ENCODE results near the gene MINDY4.

DNA sequence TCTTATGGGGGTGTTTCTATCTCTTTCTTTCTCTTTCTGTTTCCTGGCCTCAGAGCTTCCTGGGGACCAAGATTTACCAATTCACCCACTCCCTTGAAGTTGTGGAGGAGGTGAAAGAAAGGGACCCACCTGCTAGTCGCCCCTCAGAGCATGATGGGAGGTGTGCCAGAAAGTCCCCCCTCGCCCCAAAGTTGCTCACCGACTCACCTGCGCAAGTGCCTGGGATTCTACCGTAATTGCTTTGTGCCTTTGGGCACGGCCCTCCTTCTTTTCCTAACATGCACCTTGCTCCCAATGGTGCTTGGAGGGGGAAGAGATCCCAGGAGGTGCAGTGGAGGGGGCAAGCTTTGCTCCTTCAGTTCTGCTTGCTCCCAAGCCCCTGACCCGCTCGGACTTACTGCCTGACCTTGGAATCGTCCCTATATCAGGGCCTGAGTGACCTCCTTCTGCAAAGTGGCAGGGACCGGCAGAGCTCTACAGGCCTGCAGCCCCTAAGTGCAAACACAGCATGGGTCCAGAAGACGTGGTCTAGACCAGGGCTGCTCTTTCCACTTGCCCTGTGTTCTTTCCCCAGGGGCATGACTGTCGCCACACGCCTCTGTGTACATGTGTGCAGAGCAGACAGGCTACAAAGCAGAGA is 152.7 kb downstream of the MINDY4 start:
- no peak for TF ChIP-seq CREB1 (IDR thresholded peaks at IDR 0.05)
- TF ChIP-seq, protein P1, sequence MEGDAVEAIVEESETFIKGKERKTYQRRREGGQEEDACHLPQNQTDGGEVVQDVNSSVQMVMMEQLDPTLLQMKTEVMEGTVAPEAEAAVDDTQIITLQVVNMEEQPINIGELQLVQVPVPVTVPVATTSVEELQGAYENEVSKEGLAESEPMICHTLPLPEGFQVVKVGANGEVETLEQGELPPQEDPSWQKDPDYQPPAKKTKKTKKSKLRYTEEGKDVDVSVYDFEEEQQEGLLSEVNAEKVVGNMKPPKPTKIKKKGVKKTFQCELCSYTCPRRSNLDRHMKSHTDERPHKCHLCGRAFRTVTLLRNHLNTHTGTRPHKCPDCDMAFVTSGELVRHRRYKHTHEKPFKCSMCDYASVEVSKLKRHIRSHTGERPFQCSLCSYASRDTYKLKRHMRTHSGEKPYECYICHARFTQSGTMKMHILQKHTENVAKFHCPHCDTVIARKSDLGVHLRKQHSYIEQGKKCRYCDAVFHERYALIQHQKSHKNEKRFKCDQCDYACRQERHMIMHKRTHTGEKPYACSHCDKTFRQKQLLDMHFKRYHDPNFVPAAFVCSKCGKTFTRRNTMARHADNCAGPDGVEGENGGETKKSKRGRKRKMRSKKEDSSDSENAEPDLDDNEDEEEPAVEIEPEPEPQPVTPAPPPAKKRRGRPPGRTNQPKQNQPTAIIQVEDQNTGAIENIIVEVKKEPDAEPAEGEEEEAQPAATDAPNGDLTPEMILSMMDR (IDR thresholded peaks at IDR 0.05; ENCODE audit: control extremely low read depth in 1 of 3, insufficient read depth in 1 of 3, low read depth in 1 of 3, low read length in 3 of 3), result no peak
- no peak for TF ChIP-seq YY1 (IDR thresholded peaks at IDR 0.05; ENCODE audit: low read depth, low read length)
- TF ChIP-seq SP1 (IDR thresholded peaks at IDR 0.05; ENCODE audit: low read depth, low read length), result no peak
- TF ChIP-seq RFX5 (IDR thresholded peaks at IDR 0.05; ENCODE audit: borderline replicate concordance, low read depth, low read length), result no peak
- no peak for TF ChIP-seq HDAC6 (IDR thresholded peaks at IDR 0.05; ENCODE audit: low read depth, low read length)
- TF ChIP-seq RBBP5 (IDR thresholded peaks at IDR 0.05; ENCODE audit: borderline replicate concordance, low read depth, low read length), result no peak
- TF ChIP-seq, protein P2, sequence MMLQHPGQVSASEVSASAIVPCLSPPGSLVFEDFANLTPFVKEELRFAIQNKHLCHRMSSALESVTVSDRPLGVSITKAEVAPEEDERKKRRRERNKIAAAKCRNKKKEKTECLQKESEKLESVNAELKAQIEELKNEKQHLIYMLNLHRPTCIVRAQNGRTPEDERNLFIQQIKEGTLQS (IDR thresholded peaks at IDR 0.05; ENCODE audit: insufficient read depth, low read depth, low read length), result no peak
- TF ChIP-seq, protein P3, sequence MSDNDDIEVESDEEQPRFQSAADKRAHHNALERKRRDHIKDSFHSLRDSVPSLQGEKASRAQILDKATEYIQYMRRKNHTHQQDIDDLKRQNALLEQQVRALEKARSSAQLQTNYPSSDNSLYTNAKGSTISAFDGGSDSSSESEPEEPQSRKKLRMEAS (IDR thresholded peaks at IDR 0.05), result no peak
- no peak for TF ChIP-seq POLR2A (IDR thresholded peaks at IDR 0.05; ENCODE audit: control extremely low read depth in 1 of 2, low read depth in 2 of 2, low read length in 2 of 2)
- TF ChIP-seq EP300 (IDR thresholded peaks at IDR 0.05; ENCODE audit: borderline replicate concordance in 1 of 2, low read depth in 2 of 2, low read length in 2 of 2), result no peak

All from H1 (cell line).